Measurements from ENCODE around the gene STAT1.

DNA sequence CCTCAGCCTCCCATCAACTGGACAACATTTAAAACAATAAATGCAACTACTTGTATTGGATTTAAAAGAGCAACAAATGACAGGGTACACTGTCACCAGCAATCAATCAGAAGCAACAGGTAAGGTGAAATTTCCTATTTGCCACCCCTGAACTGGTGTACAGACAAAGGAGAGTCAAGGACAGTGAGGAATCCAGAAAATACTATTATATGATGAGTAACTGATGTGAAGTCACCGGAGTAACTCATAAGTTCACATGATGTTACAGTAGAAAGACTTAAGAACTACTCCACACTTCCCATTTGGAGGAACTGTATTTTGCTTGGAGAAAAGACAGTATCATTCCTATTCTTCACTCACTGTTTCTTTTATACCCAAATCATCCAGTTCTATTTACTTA, 4.1 kb upstream of the STAT1 start:
- TF ChIP-seq, protein P1, sequence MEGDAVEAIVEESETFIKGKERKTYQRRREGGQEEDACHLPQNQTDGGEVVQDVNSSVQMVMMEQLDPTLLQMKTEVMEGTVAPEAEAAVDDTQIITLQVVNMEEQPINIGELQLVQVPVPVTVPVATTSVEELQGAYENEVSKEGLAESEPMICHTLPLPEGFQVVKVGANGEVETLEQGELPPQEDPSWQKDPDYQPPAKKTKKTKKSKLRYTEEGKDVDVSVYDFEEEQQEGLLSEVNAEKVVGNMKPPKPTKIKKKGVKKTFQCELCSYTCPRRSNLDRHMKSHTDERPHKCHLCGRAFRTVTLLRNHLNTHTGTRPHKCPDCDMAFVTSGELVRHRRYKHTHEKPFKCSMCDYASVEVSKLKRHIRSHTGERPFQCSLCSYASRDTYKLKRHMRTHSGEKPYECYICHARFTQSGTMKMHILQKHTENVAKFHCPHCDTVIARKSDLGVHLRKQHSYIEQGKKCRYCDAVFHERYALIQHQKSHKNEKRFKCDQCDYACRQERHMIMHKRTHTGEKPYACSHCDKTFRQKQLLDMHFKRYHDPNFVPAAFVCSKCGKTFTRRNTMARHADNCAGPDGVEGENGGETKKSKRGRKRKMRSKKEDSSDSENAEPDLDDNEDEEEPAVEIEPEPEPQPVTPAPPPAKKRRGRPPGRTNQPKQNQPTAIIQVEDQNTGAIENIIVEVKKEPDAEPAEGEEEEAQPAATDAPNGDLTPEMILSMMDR (IDR thresholded peaks at IDR 0.05) = no peak
- TF ChIP-seq EP300 (IDR thresholded peaks at IDR 0.05) = no peak
- TF ChIP-seq POLR2A (IDR thresholded peaks at IDR 0.05) = no peak
